HG03097 (cell line): ENCODE data around the gene PTPRO.
A peak's percentile ranks its signal among the peaks of the same experiment; 100 is the strongest.

Experiments used
- ATAC-seq: cut with Tn5 transposase; IDR thresholded peaks from one replicate; pipeline ENCODE4 v1.9.1; 2021; ENCODE audit not compliant: unreplicated experiment, low FRiP score

Gene PTPRO

DNA sequence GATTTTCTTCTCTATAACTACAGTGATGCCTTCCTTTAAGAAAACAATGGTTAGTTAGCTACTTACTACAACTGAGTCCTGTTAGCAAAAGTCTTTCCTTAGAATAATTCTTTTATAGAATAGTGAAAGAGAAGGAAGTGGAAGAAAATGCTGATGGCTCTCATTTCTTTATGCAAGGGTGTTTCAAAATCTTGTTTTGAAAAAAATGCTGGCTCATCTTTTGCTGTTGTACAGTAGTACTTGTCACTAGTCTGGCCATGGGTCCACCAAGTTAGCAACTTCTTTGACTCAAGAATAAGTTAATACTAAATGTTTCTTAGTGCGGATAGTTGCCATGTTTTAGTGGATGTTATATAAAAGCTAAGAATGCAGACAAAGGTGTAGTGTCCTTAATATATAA is 225.4 kb downstream of the PTPRO start:
- no peak for ATAC-seq

DNA sequence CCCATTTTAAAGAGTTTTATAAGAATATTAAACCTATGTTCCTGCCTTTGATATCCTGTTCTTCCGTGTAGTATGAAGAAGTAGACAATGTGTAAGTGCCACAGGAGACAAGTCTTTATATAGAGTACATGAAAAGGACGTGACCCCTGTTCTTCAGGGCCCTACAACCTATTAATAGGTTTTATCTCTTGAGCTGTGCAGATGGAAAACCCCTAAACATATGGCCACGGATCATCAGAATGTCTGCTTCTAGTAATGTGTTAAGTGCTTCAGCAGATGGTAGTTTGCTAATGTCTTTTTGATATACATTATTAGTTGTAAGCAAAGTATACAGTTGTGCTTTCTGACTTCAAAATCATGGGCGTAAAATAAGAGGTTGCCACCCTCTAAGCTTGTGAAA is 228.5 kb downstream of the PTPRO start:
- ATAC-seq, result no peak

DNA sequence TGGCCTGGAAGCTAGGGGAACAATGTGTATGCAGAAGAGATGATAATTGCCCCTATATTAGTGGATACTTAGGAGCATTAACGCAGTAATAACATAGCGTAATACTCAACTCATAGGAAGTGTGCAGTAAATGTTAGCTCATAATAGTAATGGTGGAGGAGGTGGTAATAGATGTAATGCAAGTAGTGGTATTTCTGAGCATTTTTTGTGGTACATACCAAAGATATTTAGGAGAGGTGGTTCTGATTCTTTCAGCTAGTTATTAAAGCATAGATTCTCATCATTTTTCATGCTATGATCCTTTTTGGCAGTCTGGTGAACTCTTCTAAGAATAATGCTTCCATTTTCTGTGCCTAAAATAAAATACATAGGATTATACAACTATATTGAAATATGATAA is 233.1 kb downstream of the PTPRO start:
- no peak for ATAC-seq

DNA sequence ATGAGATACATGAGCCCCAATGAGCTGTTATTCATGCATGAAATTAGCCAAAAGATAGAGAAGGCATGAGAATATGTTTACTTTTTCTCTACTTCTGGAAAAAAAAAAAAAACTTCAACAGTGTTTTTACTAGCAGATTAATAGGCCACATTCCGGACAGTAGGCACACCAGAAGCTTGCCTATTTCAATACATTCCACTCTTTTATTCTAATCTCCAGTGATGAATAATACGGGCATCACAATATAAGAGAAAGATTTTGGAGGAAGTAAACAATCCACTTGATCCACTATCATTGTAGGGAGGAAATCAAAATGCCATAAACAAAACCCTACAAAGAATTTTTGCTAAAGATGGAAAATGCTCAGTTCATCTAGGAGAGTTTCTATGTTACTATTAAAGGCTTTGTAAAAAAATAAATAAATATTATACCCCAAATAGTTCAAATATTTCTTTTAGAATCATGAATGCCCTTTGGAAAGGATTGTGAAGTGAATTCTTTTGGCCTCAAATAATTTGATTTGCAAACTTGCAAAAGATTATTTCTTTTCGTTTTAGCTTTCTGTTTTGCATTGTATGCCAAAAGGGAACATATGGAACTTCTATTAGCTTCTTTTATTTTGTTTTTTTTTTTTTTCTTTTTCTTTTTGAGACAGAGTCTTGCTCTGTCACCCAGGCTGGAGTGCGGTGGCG is 234.2 kb downstream of the PTPRO start:
- no peak for ATAC-seq

DNA sequence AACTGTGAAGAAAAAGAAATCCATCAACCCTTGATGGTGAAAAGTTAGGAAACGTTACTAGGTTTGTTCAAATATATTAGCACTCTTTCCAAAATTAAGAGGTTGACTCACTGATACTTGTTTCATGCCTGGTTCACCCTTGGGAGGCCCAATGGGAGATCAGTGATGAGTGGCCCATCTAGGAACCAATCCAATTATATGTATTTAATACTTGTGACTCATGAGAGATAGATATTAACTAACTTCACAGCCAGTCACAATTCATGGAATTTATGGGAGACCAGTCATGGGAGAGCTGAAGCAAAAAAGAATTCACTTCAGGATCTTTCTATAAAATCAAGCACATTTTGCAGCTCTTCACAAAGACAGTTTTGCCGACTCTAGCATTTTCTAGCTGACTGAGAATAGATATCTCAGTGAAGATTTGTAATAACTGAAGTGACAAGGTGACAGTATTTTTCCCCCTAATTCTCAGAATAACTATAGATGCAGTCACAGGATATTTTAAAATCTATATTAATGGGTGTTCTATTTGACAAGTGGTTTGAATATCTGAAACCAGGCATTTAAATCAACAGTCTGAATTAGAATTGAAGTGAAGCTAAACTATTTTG is 236.7 kb downstream of the PTPRO start:
- no peak for ATAC-seq

DNA sequence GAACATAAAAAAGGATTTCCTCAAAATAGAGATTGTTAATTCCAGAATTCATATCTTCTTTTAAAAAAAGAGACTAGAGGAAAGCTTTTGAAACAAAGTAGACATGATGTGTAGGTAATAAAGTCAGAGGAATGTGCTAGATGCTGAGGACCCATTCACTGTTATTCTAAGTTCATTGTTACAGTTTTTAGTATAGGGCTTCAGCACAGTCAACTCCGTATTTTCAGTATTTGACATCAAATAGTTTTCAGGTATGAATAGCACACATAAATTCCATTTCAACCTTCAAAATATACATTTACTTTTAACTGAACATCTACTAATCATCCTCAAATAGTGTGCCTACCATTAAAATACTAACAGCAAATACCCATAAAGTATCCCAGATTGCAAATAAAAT is 239.1 kb downstream of the PTPRO start:
- ATAC-seq, result no peak

DNA sequence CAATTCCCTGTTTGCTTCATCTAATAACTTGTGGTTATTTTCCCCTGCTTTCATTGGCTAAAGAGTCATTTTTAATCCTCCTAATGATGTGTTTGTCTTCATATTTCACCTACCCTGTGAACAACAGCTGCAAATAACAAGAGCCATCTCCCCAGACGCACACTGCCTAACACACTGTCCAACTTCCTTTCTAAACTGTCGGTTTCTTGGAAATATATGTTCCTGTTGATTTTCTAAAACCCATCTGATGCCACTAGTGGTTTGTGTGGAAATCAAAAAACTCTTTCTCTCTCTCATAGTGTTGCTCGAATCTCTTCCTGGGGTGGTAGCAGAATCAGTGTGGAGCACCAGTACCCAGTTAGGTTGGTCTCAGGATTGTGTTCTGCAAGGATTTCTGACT is 240.0 kb downstream of the PTPRO start:
- ATAC-seq, result no peak

DNA sequence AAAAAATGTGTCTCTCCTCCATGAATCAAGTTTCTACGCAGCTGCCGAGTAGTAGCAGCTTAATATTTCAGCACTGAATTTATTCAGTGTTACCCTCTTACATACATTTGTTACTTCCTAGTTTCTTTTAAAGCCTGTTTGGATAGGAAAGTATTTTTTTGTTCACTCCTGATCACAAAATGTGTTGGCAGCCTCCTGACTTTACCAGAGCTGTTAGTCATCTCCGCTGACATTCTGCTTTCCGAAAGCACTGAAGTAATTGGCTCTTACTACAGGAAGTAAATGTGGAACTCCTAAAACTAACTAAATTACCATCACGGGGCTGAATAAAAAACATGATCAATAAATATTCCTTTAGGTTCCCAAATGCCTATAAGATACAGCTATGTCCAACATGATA is 241.4 kb downstream of the PTPRO start:
- ATAC-seq, result no peak

DNA sequence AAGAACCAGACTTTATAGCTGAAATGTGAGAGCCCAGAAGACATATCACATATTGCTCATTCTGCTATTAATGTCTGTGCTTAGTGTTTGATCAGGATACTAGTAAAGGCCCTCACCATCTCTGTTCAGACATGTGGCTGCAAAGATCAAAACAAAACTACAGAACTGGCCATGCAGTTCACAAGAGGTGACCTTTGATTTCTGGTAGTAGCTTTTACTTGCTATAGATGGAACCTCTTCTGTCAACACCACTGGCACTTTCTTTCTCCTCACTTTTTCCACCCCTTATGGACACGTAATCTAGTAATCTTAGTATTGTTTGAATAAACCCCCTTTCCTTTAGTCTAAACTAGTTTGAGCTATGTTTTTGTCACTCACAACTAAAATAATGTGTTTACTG is 252.0 kb downstream of the PTPRO start:
- no peak for ATAC-seq

DNA sequence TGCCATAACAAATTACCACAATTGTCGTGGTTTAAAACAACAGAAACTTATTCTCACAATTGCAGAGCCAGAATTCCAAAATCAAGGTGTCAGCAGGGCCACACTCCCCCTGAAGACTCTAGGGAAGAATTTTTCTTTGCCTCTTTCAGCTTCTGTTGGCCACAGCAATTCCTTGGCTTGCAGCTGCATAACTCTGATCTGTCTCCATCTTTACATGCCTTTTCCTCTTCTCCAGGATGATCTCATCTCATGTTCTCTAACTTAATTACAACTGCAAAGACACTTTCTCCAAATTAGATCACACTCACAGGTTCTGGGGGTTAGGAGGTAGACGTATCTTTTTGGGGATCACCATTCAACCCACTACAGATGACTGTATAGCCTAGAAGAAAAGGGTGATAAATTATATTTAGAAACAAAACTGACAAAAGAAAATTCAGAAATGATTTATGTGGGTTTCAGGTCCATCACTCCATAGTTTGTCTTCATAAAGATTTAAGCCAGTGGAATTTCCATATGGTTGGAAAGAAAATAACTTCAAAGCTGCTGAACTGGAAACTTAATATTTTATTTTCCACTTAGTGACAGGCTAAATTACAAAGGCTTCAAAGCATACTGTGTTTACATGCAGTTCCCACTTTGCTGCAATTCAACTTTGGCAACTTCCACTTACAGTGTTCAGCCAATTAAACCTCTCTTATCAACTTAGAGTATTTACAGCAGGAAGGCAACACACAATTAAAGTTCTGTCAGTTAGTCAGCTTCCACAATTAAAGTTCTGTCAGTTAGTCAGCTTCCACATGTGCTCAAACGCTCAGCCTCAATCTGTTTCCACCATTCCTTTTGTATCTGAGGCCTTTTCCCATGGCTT is 253.6 kb downstream of the PTPRO start:
- ATAC-seq, result no peak

DNA sequence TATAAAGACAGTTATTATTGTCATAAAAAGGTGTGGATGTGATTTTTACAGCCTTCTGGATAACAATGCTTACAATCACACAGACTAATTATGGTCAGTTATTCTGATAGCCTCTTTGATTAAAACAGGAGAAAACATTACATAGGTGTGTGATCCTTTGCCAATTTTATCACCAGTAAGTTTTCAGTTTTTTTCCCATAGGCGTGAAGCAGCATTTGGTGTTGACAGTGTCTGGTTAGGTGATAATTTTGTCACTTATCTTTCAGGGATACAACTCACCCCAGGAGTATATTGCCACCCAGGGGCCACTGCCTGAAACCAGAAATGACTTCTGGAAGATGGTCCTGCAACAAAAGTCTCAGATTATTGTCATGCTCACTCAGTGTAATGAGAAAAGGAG is 258.1 kb downstream of the PTPRO start:
- no peak for ATAC-seq

DNA sequence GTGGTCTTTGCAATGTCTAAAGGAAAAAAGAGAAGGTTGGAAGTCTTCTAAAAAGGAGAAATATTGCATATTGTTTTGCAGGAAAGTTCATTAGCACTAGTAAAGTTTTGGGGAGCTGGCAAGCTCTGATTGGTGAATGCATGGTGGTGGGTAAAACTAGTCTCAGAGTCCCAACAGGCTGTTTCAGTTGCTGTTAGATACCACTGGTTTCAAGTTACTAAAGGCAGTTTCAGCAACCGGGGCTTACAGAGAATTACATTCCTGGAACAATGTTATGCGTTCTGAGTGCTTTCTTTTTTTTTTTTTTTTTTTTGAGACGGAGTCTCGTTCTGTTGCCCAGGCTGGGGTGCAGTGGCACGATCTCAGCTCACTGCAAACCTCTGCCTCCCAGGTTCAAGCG is 258.7 kb downstream of the PTPRO start:
- no peak for ATAC-seq

DNA sequence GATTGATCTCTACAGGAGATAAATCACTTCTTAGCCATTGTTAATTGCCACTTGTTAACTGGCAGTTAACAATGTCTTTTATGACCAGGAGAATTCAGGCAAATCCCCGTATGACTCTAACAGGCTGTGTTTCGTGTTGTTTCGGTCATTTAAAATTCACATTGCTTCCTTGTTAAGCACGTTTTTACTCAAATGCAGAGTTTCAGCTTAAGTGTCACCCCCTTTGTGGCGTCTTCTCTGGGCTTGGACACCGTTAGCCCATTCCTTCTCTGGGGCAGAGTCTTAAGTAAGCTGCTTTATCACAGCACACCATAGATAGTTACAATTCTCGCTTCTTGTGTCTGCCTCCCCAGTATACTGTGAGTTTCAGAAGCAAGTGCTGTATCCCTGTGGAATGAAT is 261.5 kb downstream of the PTPRO start:
- ATAC-seq, result no peak

DNA sequence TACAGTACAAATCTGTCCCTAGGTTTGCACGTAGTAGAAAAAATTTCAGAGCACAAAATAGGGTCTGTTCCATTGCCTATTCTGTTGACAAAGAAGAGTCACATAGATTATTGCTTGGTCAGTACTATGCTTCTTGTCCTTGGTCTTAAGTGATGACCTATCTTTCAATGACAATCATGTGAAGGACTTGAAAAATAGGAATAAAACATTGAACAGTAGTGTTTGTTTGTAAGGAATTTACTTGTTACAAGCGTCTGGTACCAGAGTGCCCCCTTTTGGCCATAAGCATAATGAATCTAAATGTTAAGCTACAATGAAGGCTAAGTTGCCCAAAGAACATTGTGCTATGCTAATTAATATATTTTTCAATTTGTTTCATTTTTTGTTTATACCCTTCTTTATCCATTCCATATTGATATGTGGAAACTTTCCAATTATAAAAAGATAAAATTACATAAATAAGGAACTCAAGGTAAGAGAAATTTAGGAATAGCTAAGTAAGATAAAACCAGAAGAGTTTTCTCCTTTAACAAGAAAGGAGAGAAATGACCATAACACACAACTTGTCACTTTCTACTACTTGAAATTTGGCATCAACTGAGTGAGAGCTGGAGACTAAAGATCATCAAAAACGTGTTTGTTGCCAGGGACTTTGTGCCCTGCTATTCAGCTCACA is 262.2 kb downstream of the PTPRO start:
- ATAC-seq, result no peak

DNA sequence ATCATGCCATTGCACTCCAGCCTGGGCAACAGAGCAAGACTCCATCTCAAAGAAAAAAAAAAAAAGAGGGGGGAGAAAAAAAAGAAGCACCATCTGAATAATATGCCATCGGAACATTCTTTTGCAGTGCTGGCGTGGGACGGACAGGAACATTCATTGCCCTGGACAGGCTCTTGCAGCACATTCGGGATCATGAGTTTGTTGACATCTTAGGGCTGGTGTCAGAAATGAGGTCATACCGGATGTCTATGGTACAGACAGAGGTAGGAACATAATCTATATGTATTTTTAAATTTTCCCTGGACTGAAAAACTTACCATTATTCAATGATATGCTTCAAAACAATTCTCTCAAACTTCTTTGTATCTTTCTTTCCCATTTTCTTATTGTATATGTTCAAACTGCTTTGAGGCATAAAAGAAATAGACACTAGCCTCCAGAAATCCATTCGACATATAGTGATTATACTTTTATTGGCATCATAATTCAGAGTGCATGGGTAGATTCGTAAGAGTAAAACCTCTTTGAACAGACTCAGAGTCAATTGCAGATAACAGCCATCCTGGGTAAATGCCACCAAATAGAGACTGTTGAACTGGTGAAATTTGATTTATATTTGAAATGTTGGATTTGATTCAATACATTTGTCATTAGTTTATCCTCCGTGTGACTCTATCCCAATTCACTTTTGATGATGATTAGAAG is 267.2 kb downstream of the PTPRO start:
- no peak for ATAC-seq

DNA sequence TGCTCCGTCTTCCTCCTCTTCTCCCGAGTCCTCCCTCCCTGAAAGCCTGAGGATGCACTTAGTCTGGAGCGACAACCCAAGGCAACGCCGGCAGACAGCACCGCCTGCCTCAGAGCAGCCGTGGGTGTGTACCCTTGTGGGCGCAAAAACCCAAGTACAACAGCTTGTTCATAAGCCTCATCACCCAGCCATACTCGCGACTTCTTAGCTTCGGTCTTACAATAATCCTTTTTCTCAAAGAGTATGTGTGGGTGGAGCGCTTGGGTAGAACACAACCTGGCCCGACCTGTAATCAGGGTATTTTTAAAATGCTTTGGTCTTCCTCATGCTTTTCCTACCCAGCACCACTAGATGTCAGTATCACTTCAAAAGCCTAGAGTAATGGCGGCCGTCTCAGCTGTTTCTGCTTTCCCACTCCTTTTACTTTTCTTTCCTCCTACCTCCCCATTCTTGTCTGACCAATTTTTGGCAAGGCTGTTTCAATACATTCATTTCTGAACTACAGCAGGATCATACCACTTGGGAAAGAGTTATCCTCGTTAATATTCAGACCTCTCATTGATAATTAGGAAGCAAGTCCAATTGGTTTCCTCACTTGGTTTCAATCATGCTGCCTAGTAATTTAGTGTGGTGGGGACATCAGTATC is 268.0 kb downstream of the PTPRO start:
- ATAC-seq, result peak; percentile 77

DNA sequence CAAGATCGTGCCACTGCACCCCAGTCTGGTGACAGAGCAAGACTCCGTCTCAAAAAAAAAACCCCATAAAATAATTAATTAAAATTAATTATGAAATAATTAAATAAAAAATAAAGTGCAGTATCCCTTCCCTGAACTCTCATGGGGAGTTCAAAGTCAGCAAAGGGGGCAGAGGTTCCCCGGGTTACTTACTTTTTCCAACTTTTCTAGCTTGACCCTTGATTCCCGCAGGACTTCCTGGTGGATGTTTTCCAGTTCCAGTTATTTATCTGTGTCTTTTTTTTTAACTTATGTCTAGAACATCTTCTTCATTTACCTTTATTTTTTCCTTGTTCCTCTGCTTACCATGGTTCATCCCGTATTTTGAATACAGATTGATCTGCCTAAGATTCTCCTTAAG is 269.5 kb downstream of the PTPRO start:
- no peak for ATAC-seq

DNA sequence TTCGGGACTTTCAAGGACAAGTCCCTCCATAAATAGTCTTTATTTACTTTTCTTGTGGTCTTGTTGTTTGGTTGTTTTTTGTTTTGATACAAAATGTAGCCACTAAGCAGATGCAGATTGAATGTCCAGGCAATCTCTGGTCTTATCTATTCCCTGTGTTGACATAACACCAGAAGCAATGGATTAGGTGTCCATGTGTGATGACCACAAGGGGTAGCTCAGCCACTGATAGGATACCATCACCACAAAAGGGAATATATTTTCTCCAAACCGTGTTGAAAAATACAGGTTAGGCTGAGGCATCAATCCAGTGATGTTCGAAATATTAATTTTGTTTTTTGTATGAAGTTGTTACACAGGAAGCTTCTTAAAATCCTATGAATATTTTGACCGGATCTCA is 270.6 kb downstream of the PTPRO start:
- ATAC-seq, result no peak

DNA sequence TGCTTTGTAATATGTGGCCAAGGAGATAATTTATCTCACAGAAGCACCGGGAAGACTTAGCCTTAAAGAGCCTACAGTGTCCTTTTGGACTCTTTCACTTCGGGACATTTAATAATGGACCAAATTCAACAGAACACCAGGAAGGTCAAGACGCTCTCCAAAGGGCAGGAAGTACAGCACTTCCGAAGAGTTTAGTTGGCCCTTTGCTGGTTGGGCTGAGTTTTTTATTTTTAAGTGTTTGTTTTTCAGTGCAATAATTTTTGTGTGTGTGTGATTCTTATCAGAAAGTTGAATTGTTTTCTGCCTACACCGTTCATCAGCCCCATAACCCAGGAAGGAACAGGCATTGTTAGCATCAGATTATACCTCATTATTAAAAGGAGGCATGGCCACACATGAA is 273.9 kb downstream of the PTPRO start:
- ATAC-seq, result no peak
